ENCODE data around the gene TREML4. TPM values are rescaled to one million over a fixed set of nuclear protein-coding genes. Genes with fewer than 3 reads are reported as not detected.

The TREML4 gene
- total and polyA plus RNA-seq, 2 of the 8 experiments (the other 6 are each of a cell fraction or from before 2014, with no cell fraction given) = not detected

DNA sequence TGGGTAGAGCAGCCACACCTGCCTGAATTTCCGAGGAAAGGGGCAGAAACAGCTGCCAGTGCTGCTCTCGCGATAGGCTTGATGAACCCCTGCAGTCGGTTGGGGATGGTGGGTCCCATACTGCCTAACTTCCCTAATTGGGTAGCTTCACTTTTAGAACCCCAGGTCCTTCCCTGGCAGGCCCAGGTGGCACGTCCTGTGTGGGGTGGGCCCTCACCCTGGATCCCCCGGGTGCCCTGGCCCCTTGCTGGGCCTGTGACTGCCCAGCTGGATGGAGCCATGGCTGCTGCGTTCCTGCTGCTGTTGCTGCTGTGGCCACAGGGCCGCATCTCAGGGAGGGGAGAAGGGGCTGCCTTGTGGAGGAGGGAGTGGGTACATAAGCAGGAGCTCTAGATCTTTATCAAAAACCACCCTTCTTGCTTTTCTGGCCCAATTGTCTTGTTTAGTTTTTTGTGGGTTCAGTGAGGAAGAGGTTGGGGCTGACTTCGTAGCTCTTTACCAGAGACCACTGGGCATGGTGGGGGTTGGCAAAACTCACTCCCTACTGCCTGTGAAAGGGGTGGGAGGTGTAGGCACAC is 19.2 kb downstream of the TREML4 start (continued):
- TF ChIP-seq, protein P1, sequence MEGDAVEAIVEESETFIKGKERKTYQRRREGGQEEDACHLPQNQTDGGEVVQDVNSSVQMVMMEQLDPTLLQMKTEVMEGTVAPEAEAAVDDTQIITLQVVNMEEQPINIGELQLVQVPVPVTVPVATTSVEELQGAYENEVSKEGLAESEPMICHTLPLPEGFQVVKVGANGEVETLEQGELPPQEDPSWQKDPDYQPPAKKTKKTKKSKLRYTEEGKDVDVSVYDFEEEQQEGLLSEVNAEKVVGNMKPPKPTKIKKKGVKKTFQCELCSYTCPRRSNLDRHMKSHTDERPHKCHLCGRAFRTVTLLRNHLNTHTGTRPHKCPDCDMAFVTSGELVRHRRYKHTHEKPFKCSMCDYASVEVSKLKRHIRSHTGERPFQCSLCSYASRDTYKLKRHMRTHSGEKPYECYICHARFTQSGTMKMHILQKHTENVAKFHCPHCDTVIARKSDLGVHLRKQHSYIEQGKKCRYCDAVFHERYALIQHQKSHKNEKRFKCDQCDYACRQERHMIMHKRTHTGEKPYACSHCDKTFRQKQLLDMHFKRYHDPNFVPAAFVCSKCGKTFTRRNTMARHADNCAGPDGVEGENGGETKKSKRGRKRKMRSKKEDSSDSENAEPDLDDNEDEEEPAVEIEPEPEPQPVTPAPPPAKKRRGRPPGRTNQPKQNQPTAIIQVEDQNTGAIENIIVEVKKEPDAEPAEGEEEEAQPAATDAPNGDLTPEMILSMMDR (IDR thresholded peaks at IDR 0.05; ENCODE audit: control extremely low read depth in 1 of 3, insufficient read depth in 1 of 3, low read depth in 1 of 3, low read length in 3 of 3) = no peak
